ENCODE data around the gene TUBA1C.

Gene TUBA1C

DNA sequence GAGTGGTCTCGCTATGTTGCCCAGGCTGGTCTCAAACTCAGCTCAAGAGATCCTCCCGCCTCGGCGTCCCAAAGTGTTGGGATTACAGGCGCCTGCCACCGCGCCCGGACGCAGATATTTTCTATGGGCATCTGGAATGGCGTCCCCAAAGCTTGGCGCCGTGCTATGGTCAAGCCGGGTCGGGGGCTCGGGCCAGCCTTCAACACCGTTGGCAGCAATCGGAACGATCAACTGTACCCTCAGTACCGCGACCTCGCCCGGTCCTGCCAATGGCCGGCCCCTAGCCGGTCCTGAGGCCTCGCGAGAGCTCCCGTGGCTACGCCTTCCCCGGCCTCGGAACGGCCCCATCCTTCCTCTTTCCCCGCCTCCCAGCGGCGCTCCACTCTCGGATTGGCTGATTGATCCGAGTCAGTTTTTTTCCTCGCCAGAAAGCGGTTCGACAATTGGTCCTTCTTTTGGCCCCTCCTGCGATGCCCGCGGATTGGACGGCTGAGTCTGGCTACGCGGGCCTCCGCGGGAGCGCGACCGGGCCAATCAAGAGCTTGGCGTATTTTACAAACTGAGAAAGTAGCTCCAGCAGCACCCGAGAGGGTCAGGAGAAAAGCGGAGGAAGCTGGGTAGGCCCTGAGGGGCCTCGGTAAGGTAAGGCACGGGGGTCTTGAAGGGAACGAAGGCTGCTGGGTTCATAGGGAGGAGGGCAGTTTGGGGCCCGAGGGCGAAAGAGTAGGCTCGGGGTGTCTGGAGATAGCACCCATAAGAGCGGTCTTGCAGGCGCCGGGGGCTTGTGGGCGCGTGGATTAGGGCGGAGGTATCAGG, 58.0 kb downstream of the TUBA1C start, which contains the start of gene TROAP:
Gene TROAP (plus strand): TSS at position 548 of the 816 bp plus-strand sequence. CDS start 354 bp downstream, outside the sequence.
- TF ChIP-seq CTCF (IDR thresholded peaks at IDR 0.05; ENCODE audit: control insufficient read depth, extremely low read depth, insufficient read depth) = no peak
- DNase-seq (ENCODE audit: low read depth) = peak; percentile 96
- peak within 1 kb of the TSS; percentile 98 for H3K4me3 ChIP-seq (ENCODE audit: low read depth, low read length)

- H3K4me3 ChIP-seq (ENCODE audit: low read depth, low read length) = peak overlapping the region; percentile 98
- no peak for TF ChIP-seq CTCF (IDR thresholded peaks at IDR 0.05; ENCODE audit: control insufficient read depth, extremely low read depth, insufficient read depth)
- no peak for DNase-seq (ENCODE audit: low read depth)
These were observed 58.7 kb downstream of the TUBA1C start for GRCh38 chr12:49323524-49324097.

Data from LNCaP clone FGC (cell line).